ENCODE results near the gene MORN1. TPM values are rescaled to one million over a fixed set of nuclear protein-coding genes. Genes with fewer than 3 reads are reported as not detected.

The MORN1 gene
- total RNA-seq, 1 experiment from 2014 or later = 23.2 TPM

DNA sequence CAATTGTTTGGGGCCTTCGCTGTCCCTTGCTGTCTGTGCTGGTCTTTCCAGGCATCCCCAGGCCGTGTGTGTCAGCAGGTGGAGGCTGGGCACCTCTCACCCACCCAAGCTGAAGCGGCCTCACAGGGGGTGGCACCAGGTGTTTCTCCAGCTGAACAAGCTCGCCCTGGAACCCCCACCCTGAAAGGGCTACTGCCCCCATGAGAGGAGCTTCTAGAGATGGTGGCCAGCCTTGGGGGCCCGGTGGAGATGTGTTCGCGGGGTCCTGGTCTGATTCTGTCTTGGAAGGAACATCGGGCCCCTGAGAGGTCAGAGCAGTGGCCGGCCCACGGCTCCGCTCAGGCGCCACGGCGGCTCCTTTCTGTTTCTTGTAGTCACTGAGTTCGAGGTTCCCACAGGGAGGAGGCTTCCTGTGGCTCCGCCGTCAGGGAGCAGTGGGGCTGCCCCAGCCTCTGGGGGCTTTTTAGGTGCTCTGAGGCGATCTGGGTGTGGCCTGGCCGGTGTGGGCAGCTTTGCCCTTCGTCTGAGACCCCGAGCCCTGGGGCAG is 116.4 kb downstream of the MORN1 start:
- no peak for DNase-seq
- no TSS peak for BruUV-seq (replicated peaks)
- CTCF ChIA-PET = no interaction called here
- intact Hi-C loops (cut with micrococcal nuclease; ENCODE audit: unreplicated experiment) = no loop called here
- no peak overlapping the region for H3K27ac Mint-ChIP-seq (ENCODE audit: unreplicated experiment)
- H3K4me1 Mint-ChIP-seq (ENCODE audit: low read depth, unreplicated experiment) = no peaks in the 10 kb centered on the region
- H3K36me3 Mint-ChIP-seq (ENCODE audit: insufficient read depth, unreplicated experiment) = no peaks in the 10 kb centered on the region
- H3K27me3 Mint-ChIP-seq (ENCODE audit: unreplicated experiment) = no peaks in the 10 kb centered on the region
- H3K9me3 Mint-ChIP-seq (ENCODE audit: low read depth, unreplicated experiment) = no peaks in the 10 kb centered on the region
- TF ChIP-seq, protein P1, sequence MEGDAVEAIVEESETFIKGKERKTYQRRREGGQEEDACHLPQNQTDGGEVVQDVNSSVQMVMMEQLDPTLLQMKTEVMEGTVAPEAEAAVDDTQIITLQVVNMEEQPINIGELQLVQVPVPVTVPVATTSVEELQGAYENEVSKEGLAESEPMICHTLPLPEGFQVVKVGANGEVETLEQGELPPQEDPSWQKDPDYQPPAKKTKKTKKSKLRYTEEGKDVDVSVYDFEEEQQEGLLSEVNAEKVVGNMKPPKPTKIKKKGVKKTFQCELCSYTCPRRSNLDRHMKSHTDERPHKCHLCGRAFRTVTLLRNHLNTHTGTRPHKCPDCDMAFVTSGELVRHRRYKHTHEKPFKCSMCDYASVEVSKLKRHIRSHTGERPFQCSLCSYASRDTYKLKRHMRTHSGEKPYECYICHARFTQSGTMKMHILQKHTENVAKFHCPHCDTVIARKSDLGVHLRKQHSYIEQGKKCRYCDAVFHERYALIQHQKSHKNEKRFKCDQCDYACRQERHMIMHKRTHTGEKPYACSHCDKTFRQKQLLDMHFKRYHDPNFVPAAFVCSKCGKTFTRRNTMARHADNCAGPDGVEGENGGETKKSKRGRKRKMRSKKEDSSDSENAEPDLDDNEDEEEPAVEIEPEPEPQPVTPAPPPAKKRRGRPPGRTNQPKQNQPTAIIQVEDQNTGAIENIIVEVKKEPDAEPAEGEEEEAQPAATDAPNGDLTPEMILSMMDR (IDR thresholded peaks at IDR 0.05; ENCODE audit: unreplicated experiment) = no peak
- H3K4me3 Mint-ChIP-seq (ENCODE audit: low read depth, unreplicated experiment) = no peak overlapping the region

DNA sequence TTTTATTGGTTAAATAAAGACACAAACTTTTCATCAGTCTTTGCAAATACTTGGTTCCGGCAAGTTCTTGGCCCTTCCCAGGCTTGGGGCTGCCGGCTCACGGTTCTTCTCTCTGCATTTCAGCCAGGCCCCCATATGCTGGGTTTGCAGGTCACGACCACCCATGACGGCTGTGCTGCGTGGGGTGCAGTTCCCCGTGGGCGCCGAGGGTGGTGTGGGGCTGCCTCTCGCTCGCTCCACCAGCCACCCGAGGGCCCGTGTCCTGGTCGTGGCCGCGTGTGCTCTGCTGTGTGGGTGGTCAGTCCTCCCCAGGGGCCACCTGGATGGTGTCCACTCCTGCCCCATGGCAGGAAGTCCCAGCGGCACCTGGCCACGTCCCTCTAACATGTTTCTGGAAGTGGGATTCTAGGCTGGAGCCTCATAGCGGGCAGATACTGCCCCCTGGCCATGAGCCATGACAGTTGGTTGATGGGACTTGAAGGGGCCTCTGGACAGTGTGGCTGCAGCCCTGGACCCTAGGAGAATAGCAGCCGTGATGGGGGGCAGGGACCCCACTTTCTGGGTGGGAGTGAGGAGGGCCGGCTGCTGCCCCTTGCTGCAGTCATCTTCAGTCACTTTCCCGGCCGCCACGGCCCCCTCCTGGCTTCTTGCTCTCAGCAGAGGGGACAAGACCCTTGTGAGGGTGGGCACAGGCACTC is 117.0 kb downstream of the MORN1 start:
- TF ChIP-seq, protein P1 (IDR thresholded peaks at IDR 0.05; ENCODE audit: unreplicated experiment) = no peak
- no TSS peak for BruUV-seq (replicated peaks)
- CTCF ChIA-PET = no interaction called here
- intact Hi-C loops (cut with micrococcal nuclease; ENCODE audit: unreplicated experiment) = no loop called here
- Mint-ChIP-seq H3K36me3 (ENCODE audit: insufficient read depth, unreplicated experiment) (no peaks in the 10 kb centered on the region), H3K27me3 (ENCODE audit: unreplicated experiment) (no peaks in the 10 kb centered on the region), H3K9me3 (ENCODE audit: low read depth, unreplicated experiment) (no peaks in the 10 kb centered on the region), H3K4me3 (ENCODE audit: low read depth, unreplicated experiment) (no peak overlapping the region), H3K4me1 (ENCODE audit: low read depth, unreplicated experiment) (no peaks in the 10 kb centered on the region), H3K27ac (ENCODE audit: unreplicated experiment) (no peak overlapping the region)
- DNase-seq = no peak

DNA sequence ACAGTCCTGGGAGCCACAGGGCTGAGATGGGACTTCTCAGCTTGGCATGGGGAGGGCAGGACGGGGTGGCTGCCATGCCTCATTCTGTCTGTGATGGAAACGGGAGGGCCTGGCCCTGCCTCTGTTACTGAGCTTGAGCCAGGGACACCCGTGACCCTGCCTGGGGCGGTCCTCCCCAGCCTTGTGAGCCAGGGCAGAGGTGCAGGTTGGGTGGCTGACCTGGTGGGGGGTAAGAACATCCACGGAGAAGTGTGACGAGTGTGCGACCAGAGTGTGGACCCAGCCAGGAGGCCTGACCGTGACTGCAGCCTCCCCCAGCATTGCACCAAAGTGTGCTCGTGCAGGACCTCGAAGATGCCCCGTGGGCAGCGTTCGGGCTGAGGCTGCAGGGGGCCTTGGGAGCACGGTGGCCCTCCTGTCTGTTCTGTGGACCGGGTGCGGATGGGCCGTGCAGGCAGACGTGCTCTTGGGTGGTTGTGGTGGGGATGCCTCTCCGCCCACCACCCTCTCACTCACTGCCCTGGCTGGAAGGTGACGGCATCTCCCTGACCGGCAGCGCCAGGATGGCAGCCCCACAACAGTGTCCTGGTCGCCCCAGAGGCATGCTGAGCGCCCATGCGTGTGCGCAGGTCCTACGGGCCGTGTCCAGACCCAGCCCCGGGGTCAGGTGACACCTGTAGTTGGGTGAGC is 117.8 kb downstream of the MORN1 start:
- H3K36me3 Mint-ChIP-seq (ENCODE audit: insufficient read depth, unreplicated experiment) = no peaks in the 10 kb centered on the region
- H3K9me3 Mint-ChIP-seq (ENCODE audit: low read depth, unreplicated experiment) = no peaks in the 10 kb centered on the region
- intact Hi-C loops (cut with micrococcal nuclease; ENCODE audit: unreplicated experiment) = no loop called here
- no peaks in the 10 kb centered on the region for H3K4me1 Mint-ChIP-seq (ENCODE audit: low read depth, unreplicated experiment)
- H3K27ac Mint-ChIP-seq (ENCODE audit: unreplicated experiment) = no peak overlapping the region
- H3K4me3 Mint-ChIP-seq (ENCODE audit: low read depth, unreplicated experiment) = no peak overlapping the region
- BruUV-seq (replicated peaks) = no TSS peak
- no peak for DNase-seq
- CTCF ChIA-PET = no interaction called here
- no peaks in the 10 kb centered on the region for H3K27me3 Mint-ChIP-seq (ENCODE audit: unreplicated experiment)
- TF ChIP-seq, protein P1 (IDR thresholded peaks at IDR 0.05; ENCODE audit: unreplicated experiment) = no peak

DNA sequence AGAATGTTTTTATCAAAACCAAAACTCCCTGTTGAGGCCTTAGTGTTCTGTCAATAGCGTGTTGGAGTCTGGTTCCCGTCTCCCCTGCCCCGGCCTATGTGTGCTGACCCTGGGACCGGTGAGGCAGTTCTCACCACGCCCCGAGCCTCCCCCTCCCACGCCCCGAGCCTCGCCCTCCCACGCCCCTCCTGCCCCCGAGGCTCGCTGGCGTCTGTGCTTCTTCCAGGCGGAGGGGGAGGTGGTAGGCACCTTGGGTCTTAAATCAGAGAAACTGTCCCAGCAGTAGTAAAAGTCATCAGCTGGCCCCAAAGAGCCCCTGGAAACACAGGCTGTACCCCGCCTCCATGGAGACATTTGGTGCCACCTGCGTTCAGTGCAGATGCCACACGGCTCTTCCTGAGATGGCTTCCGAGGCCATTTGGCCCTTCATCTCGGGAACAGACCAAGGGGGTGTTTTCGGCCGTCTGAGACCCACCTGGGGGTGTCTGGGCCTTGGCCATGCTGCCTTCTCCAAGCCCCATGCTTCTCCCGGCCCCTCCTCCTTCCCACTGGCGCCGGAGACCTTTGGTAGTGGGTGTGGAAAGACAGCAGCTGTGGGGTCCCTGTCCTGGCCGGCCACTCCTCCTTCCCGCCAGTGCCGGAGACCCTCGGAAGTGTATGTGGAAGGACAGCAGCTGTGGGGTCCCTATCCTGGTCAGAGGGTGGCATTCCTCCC is 118.5 kb downstream of the MORN1 start:
- CTCF ChIA-PET = no interaction called here
- Mint-ChIP-seq H3K27ac (ENCODE audit: unreplicated experiment) (no peak overlapping the region), H3K27me3 (ENCODE audit: unreplicated experiment) (no peaks in the 10 kb centered on the region), H3K4me3 (ENCODE audit: low read depth, unreplicated experiment) (no peak overlapping the region), H3K36me3 (ENCODE audit: insufficient read depth, unreplicated experiment) (no peaks in the 10 kb centered on the region), H3K9me3 (ENCODE audit: low read depth, unreplicated experiment) (no peaks in the 10 kb centered on the region), H3K4me1 (ENCODE audit: low read depth, unreplicated experiment) (no peaks in the 10 kb centered on the region)
- DNase-seq = no peak
- intact Hi-C loops (cut with micrococcal nuclease; ENCODE audit: unreplicated experiment) = no loop called here
- TF ChIP-seq, protein P1 (IDR thresholded peaks at IDR 0.05; ENCODE audit: unreplicated experiment) = no peak
- no TSS peak for BruUV-seq (replicated peaks)

Data from Calu3 (cell line).